Measurements from ENCODE around the gene TRMT44.

The TRMT44 gene, protein sequence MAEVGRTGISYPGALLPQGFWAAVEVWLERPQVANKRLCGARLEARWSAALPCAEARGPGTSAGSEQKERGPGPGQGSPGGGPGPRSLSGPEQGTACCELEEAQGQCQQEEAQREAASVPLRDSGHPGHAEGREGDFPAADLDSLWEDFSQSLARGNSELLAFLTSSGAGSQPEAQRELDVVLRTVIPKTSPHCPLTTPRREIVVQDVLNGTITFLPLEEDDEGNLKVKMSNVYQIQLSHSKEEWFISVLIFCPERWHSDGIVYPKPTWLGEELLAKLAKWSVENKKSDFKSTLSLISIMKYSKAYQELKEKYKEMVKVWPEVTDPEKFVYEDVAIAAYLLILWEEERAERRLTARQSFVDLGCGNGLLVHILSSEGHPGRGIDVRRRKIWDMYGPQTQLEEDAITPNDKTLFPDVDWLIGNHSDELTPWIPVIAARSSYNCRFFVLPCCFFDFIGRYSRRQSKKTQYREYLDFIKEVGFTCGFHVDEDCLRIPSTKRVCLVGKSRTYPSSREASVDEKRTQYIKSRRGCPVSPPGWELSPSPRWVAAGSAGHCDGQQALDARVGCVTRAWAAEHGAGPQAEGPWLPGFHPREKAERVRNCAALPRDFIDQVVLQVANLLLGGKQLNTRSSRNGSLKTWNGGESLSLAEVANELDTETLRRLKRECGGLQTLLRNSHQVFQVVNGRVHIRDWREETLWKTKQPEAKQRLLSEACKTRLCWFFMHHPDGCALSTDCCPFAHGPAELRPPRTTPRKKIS

DNA sequence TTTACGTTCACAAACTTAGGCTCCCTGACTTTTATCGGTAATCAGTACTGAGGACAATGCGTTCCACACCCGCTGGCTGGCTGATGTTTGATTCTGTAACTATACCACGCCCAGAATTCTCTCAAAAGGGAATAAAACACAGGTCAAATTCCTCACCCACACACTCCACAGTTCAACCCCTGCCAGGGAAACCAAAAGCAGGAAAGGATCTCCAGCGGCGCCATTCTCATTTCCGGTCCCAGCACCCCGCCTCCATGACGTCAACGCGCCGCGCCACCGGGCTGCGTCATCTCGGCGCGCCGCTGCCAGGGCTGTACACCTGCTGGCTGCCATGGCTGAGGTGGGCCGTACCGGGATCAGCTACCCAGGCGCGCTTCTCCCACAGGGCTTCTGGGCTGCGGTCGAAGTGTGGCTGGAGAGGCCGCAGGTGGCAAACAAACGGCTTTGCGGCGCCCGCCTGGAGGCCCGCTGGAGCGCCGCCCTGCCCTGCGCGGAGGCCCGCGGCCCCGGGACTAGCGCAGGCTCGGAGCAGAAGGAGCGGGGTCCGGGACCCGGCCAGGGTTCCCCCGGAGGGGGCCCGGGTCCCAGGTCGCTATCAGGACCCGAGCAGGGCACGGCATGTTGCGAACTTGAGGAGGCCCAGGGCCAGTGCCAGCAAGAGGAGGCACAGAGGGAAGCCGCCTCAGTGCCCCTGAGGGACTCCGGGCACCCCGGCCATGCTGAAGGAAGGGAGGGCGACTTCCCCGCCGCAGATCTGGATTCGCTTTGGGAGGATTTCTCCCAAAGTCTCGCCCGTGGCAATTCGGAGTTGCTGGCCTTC is at the start of gene TRMT44, which contains the start of gene ACOX3:
Gene TRMT44 (plus strand): TSS at position 286 of the 820 bp plus-strand sequence. CDS start 46 bp downstream, at position 332.
Gene ACOX3 (minus strand): TSS at position 232 of the 820 bp plus-strand sequence. CDS start 24,202 bp downstream, outside the sequence.
- DNase-seq (ENCODE audit: extremely low spot score) = peak; percentile 95
- no peak for TF ChIP-seq L3MBTL2 (conservative IDR thresholded peaks at IDR 0.05)
- TF ChIP-seq HDGF (IDR thresholded peaks at IDR 0.05; ENCODE audit: borderline replicate concordance) = no peak
- TF ChIP-seq ELF4 (IDR thresholded peaks at IDR 0.05) = peak; percentile 90
- TF ChIP-seq LEF1 (IDR thresholded peaks at IDR 0.05; ENCODE audit: borderline replicate concordance) = peak; percentile 52; the same call in 1 of the 2 replicates
- peak; percentile 34; the same call in 1 of the 2 replicates for TF ChIP-seq NFRKB (IDR thresholded peaks at IDR 0.05)
- TF ChIP-seq, protein P1, sequence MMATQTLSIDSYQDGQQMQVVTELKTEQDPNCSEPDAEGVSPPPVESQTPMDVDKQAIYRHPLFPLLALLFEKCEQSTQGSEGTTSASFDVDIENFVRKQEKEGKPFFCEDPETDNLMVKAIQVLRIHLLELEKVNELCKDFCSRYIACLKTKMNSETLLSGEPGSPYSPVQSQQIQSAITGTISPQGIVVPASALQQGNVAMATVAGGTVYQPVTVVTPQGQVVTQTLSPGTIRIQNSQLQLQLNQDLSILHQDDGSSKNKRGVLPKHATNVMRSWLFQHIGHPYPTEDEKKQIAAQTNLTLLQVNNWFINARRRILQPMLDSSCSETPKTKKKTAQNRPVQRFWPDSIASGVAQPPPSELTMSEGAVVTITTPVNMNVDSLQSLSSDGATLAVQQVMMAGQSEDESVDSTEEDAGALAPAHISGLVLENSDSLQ (IDR thresholded peaks at IDR 0.05) = no peak
- POLR2A ChIA-PET = interaction anchor here (1.2 to 2.8 kb wide), 6 partner anchors 11 to 60 kb away, joined by 3 to 10 read pairs (median 5); no protein-coding TSS in a partner anchor
- CTCF ChIA-PET = interaction anchor here (1.8 kb wide), 1 partner anchor 12 kb away, joined by 8 read pairs; no protein-coding TSS in a partner anchor

DNA sequence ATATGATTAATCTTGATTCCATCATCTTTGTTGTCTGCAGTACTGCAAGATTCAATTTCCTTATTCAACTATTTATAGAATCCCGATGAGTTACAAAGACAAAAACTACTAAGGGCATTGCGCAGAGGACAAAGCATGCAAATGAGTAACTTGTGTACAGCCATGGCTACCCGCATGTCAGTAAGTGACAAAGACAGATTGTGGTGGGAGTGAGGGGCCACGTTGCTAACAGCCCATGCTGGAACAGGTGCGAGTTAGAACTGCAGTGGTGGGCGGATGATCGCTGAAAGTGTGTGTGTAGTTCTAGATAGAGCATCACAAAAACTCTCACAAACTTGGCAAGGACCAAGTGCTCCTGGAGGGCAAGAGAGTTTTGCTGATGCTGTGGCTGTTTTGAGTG is 49.5 kb upstream of the TRMT44 start:
- no peak for DNase-seq (ENCODE audit: extremely low spot score)
- ChIA-PET POLR2A (no interaction called here), CTCF (no interaction called here)
- TF ChIP-seq ZNF384 (IDR thresholded peaks at IDR 0.05) (no peak), CTBP1 (IDR thresholded peaks at IDR 0.05; ENCODE audit: borderline replicate concordance) (no peak), FOXK2 (IDR thresholded peaks at IDR 0.05) (no peak), FOXM1 (IDR thresholded peaks at IDR 0.05; ENCODE audit: borderline replicate concordance) (no peak), HDGF (IDR thresholded peaks at IDR 0.05; ENCODE audit: borderline replicate concordance) (no peak), BHLHE40 (IDR thresholded peaks at IDR 0.05; ENCODE audit: borderline replicate concordance) (no peak), NFRKB (IDR thresholded peaks at IDR 0.05) (no peak), ARNT (IDR thresholded peaks at IDR 0.05) (no peak), ELF4 (IDR thresholded peaks at IDR 0.05) (no peak), LEF1 (IDR thresholded peaks at IDR 0.05; ENCODE audit: borderline replicate concordance) (no peak), TARDBP (IDR thresholded peaks at IDR 0.05) (no peak), SP1 (IDR thresholded peaks at IDR 0.05) (no peak), SUZ12 (IDR thresholded peaks at IDR 0.05) (no peak)
- TF ChIP-seq, protein P1 (IDR thresholded peaks at IDR 0.05) = no peak

DNA sequence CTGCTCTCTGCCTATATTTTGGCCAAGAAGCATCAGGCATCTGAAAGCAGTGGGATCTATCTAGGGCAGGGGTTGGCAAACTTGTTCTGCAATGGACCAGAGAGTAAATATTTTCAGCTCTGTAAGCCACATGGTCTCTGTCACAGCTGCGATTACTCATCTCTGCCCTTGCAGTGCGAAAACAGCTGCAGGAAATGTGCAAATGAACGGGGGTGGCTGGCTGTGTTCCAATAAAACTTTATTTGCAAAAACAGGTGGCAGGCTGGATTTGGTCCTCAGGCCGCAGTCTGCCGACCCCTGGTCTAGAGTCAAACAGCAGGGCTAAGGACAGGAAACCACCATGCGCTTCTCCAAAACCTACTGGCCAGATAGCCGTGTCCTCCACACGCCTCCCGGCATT is 48.6 kb upstream of the TRMT44 start:
- TF ChIP-seq FOXM1 (IDR thresholded peaks at IDR 0.05; ENCODE audit: borderline replicate concordance) (no peak), SUZ12 (IDR thresholded peaks at IDR 0.05) (no peak), ARNT (IDR thresholded peaks at IDR 0.05) (no peak)
- ChIA-PET CTCF (no interaction called here), POLR2A (no interaction called here)
- no peak for DNase-seq (ENCODE audit: extremely low spot score)

DNA sequence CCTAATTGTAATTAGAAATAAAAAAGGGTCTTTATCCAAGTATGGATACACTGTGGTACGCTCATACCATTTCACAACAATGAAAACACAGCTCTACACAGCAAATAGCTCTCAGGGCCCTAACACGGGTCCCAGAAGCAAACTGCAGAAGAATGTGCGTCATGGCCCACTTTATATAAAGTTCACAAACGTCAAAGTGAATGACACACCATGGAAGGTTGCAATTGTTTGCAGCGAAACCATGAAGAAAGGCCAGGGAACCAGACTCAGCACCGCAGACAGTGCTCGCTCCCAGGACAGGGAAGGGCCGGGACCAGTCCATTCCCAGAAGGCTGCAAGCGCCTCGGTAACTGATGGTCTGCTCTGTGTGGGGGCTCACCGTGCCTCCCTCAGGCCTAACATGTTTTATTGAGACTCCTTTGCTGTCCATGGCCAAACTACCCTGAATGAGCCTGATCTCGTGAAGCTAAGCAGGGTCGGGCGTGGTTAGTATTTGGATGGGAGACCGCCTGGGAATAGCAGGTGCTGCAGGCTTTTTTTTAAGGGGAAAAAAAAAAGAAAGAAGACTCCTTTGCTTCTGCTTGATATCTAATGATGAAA is 47.9 kb upstream of the TRMT44 start:
- ChIA-PET CTCF (no interaction called here), POLR2A (no interaction called here)
- TF ChIP-seq FOXM1 (IDR thresholded peaks at IDR 0.05; ENCODE audit: borderline replicate concordance) (no peak), FOXK2 (IDR thresholded peaks at IDR 0.05) (no peak), ZNF384 (IDR thresholded peaks at IDR 0.05) (no peak), ELF4 (IDR thresholded peaks at IDR 0.05) (no peak), TARDBP (IDR thresholded peaks at IDR 0.05) (no peak), NFRKB (IDR thresholded peaks at IDR 0.05) (no peak), LEF1 (IDR thresholded peaks at IDR 0.05; ENCODE audit: borderline replicate concordance) (no peak), BHLHE40 (IDR thresholded peaks at IDR 0.05; ENCODE audit: borderline replicate concordance) (no peak)
- DNase-seq (ENCODE audit: extremely low spot score) = no peak

GRCh38 chr4:8393593-8394038 is 47.0 kb upstream of the TRMT44 start:
- ChIA-PET CTCF (no interaction called here), POLR2A (no interaction called here)
- no peak for TF ChIP-seq TARDBP (IDR thresholded peaks at IDR 0.05)
- TF ChIP-seq ELF4 (IDR thresholded peaks at IDR 0.05) = no peak
- TF ChIP-seq FOXM1 (IDR thresholded peaks at IDR 0.05; ENCODE audit: borderline replicate concordance) = no peak
- no peak for DNase-seq (ENCODE audit: extremely low spot score)

DNA sequence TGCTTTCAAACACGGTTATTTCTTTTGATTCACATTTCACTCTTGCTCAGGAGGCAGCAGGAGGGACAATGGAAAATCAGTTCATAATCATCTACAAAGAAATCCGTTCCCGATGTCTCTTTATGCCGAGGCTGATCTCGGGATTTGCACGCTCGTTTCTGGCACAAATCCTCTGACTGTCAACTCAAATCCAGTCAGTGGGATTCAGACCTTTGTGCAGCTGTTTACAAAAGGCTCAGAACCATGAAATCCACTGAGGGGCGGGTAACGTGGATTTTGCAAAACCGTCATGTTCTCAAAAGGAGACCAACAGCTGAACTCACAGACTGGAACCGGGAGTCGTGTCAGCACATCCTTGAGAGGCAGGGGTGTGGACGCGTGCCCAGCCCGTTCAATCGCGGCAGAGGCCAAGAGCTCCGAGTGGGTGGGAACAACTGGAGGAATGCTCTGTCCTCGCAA is 46.5 kb upstream of the TRMT44 start:
- ChIA-PET POLR2A (no interaction called here), CTCF (no interaction called here)
- TF ChIP-seq FOXA1 (IDR thresholded peaks at IDR 0.05) (no peak), LEF1 (IDR thresholded peaks at IDR 0.05; ENCODE audit: borderline replicate concordance) (no peak), L3MBTL2 (conservative IDR thresholded peaks at IDR 0.05) (no peak), HDGF (IDR thresholded peaks at IDR 0.05; ENCODE audit: borderline replicate concordance) (no peak), SP1 (IDR thresholded peaks at IDR 0.05) (no peak), TARDBP (IDR thresholded peaks at IDR 0.05) (no peak), CTBP1 (IDR thresholded peaks at IDR 0.05; ENCODE audit: borderline replicate concordance) (no peak), ZNF384 (IDR thresholded peaks at IDR 0.05) (no peak), NFRKB (IDR thresholded peaks at IDR 0.05) (no peak), BHLHE40 (IDR thresholded peaks at IDR 0.05; ENCODE audit: borderline replicate concordance) (no peak), FOXM1 (IDR thresholded peaks at IDR 0.05; ENCODE audit: borderline replicate concordance) (no peak), ELF4 (IDR thresholded peaks at IDR 0.05) (no peak)
- TF ChIP-seq, protein P1 (IDR thresholded peaks at IDR 0.05) = no peak
- no peak for DNase-seq (ENCODE audit: extremely low spot score)
